ENCODE measurements around the gene MLXIPL.
"Not testable (repeated sequence)": the region's sequence is repeated elsewhere in the genome, so short reads cannot be mapped to it uniquely, and the experiment has no call there.

MLXIPL gene, protein sequence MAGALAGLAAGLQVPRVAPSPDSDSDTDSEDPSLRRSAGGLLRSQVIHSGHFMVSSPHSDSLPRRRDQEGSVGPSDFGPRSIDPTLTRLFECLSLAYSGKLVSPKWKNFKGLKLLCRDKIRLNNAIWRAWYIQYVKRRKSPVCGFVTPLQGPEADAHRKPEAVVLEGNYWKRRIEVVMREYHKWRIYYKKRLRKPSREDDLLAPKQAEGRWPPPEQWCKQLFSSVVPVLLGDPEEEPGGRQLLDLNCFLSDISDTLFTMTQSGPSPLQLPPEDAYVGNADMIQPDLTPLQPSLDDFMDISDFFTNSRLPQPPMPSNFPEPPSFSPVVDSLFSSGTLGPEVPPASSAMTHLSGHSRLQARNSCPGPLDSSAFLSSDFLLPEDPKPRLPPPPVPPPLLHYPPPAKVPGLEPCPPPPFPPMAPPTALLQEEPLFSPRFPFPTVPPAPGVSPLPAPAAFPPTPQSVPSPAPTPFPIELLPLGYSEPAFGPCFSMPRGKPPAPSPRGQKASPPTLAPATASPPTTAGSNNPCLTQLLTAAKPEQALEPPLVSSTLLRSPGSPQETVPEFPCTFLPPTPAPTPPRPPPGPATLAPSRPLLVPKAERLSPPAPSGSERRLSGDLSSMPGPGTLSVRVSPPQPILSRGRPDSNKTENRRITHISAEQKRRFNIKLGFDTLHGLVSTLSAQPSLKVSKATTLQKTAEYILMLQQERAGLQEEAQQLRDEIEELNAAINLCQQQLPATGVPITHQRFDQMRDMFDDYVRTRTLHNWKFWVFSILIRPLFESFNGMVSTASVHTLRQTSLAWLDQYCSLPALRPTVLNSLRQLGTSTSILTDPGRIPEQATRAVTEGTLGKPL
- 0 to 0.11 (median 0) reads per million in 3 experiments for total RNA-seq

DNA sequence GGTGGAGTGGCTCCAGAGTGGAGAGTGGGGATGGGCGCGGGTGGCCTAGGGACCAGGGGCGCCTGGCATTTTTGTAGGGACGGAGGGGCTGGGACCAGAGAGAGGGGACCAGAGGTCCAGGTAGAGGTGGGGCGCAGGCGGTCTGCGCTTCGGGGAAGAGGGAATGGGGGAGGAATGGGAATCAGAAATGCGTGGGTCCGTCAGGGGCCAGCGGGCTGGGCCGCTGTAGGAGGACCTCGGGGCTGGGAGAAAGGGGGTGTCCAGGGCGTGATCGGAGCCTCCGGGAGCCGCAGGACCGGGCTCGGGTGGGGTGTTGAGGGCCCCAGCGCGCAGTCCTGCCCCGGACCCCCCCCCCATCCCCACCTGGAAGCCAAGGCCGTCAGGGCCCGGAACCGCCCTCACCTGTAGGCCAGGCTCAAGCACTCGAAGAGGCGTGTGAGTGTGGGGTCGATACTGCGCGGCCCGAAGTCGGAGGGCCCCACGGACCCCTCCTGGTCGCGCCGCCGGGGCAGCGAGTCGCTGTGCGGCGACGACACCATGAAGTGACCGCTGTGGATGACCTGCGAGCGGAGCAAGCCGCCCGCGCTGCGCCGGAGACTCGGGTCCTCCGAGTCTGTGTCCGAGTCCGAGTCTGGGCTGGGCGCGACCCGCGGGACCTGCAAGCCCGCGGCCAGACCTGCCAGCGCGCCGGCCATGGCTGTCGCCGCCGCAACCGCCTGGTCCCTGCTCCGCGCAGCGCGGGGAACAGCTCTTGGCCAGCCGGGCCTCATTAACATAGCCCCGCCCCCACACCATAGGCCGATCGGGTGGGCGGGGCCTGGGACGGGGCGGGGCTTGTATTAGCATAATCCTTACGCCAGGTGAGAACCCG lies at the start of gene MLXIPL:
MLXIPL (minus strand) TSS at position 725 of the 871 bp plus-strand sequence; CDS start at position 695, 30 bp downstream.
- DNase-seq = peak; percentile 29

- DNase-seq = no peak
Measured at GRCh38 chr7:73671857-73672445, 47.6 kb upstream of the MLXIPL start.

GRCh38 chr7:73671322-73671661 lies 47.0 kb upstream of the MLXIPL start:
- DNase-seq = no peak

DNA sequence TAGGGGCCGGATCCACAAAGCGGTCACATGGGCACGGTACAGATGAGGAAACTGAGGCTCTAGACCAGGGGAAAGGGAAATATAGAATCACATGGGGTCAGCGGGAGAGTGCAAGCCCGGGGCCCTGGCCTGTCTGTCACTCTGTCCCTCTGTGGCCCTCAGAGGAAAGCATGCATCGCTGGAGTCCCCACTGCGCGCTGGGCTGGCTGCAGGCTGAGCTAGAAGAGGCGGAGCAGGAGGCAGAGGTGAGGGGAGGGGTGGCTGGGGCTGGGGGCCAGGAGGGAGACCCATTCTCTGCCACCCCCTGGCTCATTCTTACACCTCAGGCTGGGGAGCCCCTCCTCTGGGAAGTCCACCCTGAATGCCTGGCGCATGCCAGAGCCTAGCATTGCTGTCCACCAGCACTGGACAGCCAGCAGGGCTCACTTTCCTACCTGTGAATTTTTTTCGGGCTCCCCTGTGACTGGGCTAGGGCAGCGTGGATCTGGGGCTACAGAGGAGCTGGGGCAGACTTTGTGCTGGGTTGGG lies 45.6 kb upstream of the MLXIPL start:
- DNase-seq = no peak

DNA sequence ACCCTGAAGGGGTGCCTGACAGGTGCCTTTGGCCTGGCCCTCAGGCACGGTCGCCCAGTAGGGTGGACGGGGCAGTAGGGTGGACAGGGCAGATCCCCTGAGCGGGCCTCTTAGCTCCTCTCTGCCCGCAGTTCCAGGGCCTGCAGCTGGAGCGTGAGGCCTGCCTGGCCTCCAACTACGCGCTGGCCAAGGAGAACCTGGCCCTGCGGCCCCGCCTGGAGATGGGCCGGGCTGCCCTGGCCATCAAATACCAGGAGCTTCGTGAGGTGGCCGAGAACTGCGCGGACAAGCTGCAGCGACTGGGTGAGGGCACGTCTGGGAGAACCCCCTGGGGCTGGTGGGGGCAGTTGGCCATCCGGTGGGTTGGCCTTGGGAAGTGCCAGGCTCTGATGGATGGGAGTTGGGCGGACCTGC lies 45.0 kb upstream of the MLXIPL start:
- DNase-seq = no peak

DNA sequence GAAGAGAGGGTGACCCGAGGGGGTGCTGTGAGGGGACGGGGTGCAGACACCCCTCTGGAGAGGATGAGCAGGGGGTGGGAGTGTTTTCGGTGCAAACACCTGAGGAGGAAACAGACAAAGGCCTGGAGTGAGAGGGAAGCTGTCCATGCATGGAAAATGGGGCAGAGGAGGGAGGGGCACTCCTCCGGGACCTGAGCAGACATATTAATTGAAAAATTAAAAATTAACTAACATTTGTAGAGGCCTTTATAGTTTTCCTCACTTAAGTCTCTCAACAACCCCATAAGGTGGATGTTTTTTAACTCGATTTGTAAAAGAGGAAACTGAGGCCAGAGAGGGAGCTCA lies 44.5 kb upstream of the MLXIPL start:
- DNase-seq = no peak

GRCh38 chr7:73668103-73668885 lies 44.0 kb upstream of the MLXIPL start:
- DNase-seq = no peak

GRCh38 chr7:73667344-73668102 lies 43.2 kb upstream of the MLXIPL start, which contains the start of gene VPS37D:
Gene VPS37D (plus strand): TSS chr7:73667831. CDS start chr7:73667959, 128 bp downstream.
- peak; percentile 90 for DNase-seq

DNA sequence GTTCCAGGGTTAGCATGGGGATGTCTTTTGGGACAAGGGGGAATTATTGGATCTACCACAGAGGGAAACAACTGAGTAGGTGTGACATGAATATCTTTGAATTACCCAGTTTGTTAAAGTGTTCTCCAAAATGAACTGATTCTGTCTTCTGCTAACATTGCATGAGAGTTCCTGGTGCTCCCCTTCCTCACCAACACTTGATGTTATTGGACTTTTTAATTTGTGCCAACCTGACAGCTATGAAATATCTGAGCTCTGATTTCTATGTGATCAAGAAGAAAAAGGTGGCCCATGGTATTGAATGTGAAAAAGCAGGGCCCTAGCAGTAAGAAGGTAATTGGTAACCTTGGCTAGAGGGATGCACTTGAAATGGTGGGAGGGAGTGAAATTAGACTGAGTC lies 38.7 kb upstream of the MLXIPL start:
- no peak for DNase-seq

DNA sequence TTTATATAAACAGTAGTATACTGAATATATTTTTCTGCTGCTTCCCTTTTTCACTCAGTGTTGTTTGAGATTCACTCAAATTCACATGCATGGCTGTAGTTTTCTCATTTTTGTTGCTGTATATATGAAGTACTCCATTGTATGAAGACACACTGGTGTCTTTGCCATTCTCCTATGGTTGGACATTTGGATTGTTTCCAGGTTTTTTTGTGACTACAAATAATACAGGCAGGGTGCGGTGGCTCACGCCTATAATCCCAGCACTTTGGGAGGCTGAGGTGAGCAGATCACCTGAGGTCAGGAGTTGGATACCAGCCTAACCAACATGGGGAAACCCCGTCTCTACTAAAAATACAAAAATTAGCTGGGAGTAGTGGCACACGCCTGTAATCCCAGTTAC lies 36.3 kb upstream of the MLXIPL start:
- DNase-seq = not testable (repeated sequence)

GRCh38 chr7:73659983-73660382 lies 35.7 kb upstream of the MLXIPL start:
- no peak for DNase-seq

DNA sequence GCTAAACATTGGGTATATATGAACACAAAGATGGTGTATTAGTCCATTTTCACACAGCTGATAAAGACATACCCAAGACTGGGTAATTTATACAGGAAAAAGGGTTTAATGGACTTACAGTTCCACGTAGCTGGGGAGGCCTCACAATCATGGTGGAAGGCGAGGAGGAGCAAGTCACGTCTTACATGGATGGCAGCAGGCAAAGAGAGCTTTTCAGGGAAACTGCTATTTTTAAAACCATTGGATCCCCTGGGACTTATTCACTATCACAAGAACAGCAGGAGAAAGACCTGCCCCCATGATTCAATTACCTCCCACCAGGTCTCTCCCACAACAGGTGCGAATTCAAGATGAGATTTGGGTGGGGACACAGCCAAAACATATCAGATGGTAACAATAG lies 31.0 kb upstream of the MLXIPL start:
- not testable (repeated sequence) for DNase-seq

DNA sequence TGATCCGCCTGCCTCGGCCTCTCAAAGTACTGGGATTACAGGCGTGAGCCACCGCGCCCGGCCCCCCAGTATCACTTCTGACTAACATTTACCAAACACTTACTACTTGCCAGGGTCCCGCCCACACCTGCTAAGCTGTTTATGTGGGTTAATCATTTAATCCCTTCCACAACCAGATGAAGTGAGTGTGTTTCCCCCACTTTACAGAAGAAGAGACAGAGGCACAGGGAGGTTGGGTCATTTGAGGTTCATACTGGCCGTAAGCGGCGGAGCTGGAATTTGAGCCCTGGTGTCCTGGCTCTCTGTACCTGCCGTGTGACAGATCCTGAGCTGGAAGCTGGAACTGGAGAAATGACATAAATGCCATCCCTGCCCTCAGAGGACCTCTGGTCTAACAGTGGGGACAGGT lies 28.2 kb upstream of the MLXIPL start:
- DNase-seq = no peak

- no peak for DNase-seq
Measured at GRCh38 chr7:73650524-73650923, 26.2 kb upstream of the MLXIPL start.

GRCh38 chr7:73649576-73649975 lies 25.3 kb upstream of the MLXIPL start:
- DNase-seq = no peak

- DNase-seq = no peak
Measured at GRCh38 chr7:73648593-73649332, 24.4 kb upstream of the MLXIPL start.

DNA sequence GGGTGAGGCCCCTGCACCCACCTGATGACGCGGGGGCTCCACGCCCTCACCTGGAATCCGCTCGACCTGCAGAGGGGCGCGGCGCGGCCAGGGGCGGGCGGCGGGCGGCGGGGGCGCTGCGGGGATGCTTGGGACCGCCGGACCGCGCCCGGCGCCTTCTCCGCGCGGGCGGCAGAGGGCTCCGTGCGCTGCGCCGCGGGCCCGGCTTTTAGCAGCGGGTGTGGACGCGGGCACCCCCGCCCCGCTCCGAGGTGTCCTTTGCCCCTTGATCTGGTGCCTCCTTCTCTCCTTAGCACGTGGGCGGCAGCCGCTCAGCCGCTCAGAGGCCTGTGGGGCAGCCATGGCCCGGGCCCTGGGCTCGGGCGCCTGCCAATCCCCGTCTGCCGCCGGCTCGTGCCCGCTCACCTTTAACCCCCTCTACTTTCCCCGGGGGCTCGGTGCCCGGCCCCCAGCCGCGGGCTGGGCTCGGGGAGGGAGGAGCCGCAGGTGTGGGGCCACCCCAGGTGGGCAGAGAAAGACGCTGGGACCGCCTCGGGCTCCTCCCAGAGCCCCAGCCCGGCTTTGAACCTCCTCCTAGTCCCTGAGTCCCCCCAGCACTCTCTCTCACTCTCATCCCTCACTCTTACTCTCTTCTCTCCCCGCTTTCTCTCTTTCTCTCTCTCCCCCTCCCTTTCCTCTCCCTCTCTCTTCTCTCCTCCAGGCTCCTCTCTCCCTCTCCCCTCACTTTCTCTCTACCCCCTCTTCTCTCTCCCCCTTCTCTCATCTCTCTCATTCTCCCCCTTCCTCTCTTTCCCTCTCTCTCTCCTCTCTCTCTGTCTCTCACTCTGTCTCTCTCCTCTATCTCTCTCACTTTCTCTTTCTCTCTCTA lies 23.6 kb upstream of the MLXIPL start:
- no peak for DNase-seq

GRCh38 chr7:73646785-73647724 lies 22.7 kb upstream of the MLXIPL start:
- no peak for DNase-seq
